CD4-positive, alpha-beta T cell treated with Interleukin-17A for 4 hours (primary cell): Measurements from ENCODE around the gene PTOV1.
"Not testable (repeated sequence)": the region's sequence is repeated elsewhere in the genome, so short reads cannot be mapped to it uniquely, and the experiment has no call there.

ENCODE experiments used
- DNase-seq: peaks from one replicate; pipeline ENCODE4 v3.0.0-alpha.2; 2020; ENCODE audit warnings: mixed read lengths

PTOV1 gene

DNA sequence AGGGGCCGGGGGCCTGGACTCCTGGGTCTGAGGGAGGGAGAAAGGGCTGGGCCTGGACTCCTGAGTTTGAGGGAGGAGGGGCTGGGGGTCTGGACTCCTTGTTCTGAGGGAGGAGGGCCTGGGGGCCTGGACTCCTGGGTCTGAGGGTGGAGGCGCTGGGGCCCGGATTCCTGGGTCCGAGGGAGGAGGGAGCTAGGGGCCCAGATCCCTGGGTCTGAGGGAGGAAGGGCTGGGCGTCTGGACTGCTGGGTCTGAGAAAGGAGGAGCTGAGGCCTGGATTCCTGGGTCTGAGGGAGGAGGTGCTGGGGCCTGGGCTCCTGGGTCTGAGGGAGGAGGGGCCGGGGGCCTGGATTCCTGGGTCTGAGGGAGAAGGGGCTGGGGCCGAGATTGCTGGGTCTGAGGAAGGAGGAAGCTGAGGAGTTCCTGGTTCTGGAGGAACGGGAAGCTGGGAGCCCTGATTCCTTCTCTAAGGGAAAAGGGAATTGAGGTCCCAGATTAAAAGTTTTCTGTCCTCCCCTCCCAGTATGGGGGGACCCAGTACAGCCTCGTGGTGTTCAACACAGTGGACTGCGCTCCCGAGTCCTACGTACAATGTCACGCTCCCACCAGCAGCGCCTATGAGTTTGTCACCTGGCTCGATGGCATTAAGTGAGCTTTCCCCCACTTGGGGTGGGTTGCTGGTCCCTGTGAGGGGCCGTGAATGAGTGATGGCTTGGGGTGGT is 32.1 kb upstream of the PTOV1 start:
- no peak for DNase-seq

DNA sequence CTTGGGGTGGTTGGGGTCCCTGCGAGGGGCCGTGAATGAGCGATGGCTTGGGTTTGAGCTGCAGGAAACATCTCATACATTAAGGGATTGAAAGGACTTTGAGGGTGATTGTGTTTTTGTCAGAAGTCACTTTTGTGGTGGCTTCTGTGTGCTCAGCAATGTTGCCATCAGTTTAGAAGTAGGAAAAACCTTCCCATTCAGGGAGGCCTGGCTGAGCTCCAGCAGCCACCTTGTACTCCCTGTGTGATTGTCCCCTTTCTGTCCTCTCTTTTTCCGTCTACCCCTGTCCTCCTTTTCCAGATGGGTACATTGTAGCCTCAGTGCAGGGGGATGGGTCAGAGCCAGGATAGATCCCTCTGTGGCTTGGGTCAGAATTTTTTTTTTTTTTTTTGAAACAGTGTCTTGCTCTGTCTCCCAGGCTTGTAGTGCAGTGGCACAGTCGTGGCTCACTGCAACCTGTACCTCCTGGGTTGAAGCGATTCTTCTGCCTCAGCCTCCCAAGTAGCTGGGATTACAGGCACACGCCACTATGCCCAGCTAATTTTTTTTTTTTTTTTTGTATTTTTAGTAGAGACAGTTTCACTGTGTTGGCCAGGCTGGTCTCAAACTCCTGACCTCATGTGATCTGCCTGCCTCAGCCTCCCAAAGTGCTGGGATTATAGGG is 31.4 kb upstream of the PTOV1 start:
- DNase-seq: not testable (repeated sequence)

DNA sequence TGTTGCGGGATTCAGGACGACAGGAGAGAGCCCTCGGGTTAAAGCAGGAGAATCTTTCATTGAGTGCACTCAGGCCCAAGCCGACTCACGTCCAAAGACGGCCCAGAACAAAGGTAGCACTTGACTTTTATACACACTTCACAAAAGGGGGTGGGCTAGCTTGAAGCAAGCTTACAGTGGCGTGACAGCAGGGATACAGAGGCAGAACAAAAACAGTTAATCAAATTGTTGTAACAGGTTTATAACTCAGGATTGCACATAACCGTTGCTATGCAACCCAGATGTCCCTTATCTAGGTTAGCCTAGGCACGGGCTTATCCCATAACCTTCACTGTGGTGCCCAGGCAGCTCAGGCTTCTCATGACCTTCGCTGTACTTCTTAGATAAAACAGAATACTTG is 30.8 kb upstream of the PTOV1 start:
- DNase-seq: no peak

DNA sequence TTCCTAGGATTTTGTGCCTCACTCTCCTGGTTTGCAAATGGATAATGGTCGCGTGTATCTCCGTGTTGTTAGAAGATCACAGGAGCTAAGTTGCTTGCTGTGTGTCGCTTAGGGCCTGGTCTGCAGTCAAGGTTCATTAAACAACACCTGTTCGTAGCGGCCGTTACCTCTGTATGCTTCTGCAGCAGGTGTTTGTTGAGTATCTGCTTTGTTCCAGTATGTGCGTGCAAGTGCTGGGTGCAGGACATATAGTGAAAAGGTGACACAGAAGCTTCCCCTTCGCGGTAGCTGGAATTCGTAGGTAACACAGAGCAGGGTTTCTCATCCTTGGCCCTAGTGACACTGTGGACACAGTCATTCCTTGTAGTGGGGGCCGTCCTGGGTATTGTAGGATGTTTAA is 27.5 kb upstream of the PTOV1 start:
- DNase-seq: no peak

DNA sequence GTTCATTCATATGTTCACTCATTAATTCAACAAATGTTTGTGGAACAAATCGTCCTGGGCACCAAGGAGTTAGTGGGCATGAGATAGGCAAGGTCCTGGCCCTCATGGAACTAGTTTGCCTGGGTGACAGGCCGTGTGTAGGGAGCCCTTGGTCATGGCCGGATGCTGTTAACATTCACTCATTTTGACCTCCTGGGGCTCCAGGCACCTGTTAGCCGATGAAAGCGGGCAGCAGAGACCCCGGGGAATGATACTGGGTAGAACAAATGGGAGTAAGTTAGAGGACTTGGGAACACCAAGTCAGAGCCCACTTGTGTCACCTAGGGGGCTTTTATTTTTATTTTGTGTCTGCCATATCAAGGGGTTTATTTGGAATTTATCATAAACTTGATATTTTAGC is 26.3 kb upstream of the PTOV1 start:
- no peak for DNase-seq

DNA sequence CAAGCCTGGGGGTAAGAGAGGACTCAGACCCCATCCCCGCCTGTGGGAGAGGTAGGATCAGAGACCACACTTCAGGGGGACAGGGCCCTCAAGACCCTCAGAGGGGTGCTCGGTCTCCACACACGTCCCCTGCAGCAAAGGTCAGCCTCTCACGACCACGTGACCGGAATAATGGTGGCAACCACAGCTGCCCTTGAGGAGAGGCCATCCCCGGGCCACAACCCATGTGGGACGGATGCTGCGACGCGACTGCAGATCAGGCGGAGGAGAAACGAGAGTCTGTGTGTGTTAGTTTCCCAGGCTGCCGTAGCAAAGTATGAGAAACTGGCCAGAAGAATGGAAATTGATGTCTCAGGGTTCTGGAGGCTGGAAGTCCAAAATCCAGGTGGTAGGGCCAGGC is 23.9 kb upstream of the PTOV1 start:
- DNase-seq: no peak

DNA sequence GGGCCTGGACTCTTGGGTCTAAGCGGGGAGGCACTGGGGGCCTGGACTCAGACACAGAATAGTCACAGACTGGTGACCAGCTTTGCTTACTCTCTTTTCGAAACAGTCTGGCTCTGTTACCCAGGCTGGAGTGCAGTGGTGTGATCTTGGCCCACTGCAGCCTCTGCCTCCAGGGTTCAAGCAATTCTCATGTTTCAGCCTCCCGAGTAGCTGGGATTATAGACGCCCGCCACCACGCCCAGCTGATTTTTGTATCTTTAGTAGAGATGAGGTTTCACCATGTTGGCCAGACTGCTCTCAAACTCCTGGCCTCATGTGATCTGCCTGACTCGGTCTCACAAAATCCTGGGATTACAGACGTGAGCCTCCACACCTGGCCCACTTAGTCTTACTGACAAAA is 21.8 kb upstream of the PTOV1 start:
- DNase-seq: no peak

DNA sequence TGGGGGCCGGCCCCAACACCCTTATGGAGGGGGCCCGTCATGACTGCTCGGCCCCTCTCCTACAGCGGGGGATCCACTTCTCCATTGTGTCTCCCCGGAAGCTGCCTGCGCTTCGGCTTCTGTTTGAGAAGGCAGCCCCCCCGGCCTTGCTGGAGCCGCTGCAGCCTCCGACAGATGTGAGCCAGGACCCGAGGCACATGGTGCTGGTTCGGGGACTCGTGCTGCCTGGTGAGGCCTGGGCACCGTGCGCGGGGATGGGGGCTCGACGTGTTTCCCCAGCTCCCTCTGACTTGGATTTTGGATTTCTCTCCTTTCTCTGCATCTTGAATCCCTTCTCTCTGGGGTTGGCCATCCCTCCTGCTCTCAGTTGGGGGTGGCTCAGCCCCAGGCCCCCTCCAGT is 21.2 kb upstream of the PTOV1 start:
- no peak for DNase-seq

DNA sequence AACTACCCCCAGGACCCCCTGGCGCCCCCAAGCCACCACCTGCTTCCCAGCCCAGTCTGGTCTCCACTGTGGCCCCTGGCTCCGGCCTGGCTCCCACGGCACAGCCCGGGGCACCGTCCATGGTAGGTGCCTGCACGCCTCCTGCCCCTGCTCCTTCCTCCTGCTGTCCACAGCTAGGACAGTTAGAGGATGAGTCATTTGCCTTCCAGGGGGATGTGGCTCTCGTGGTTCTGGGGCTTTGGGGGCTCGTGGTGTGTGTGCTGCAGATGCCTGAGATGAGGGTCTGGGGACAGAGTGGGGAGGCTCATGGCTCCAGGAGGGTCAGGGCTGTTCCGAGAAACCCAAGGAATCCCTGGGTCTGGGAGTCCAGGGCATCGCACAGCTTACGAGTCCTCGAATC is 20.2 kb upstream of the PTOV1 start:
- no peak for DNase-seq

DNA sequence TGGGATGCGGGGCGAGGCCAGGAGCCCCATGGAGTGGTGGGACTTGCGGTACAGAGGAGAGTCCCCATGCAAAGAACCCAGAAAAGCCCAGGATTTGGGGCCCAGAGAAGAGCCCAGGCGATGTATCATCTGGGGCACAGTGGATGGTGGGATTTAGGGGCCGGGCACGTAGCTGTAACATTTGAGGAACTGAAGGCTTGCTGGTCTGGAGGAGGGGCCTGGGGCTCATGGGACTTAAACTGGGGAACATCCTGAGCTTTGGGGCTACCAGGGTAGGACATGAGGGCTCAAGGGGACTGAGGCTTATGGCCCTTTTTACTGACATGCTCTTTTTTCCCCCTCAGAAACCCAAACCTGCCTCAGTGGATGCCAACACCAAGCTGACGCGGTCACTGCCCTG is 19.4 kb upstream of the PTOV1 start:
- DNase-seq: no peak

DNA sequence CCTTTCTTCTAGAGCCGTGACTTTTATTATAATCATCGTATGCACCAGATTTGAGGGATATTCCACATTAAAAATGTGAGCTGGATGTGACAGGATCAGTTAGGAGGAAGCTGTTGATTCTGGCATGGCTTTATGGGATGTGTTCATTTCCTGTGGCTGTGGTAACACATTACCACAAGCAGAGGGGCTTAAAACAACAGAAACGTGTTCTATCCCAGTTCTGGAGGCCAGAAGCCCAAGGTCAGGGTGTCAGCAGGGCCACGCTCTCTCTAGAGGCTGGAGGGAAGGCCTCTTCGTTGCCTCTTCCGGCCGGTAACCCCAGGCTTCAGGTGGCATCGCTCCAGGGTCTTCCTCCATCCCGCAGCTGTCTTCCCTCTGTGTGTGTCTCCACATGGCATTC is 18.4 kb upstream of the PTOV1 start:
- DNase-seq: no peak

DNA sequence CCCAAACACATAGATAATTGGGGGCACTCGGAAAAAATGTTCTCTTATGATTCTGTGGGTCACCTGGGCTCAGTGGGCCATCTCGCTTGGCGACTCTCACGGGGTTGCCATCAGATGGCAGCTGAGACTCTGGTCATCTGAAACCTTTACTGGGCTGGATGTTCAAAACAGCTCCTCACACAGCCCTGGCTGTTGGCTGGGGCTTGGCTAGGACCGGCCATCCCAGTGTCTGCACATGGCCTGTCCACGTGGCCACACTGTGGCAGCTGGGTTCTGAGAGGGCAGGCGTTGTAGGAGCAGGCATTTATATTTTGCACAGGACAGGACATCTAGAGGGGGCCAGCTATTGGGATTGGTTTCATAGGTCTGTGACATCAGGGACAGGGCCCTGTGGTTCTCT is 17.4 kb upstream of the PTOV1 start:
- no peak for DNase-seq

DNA sequence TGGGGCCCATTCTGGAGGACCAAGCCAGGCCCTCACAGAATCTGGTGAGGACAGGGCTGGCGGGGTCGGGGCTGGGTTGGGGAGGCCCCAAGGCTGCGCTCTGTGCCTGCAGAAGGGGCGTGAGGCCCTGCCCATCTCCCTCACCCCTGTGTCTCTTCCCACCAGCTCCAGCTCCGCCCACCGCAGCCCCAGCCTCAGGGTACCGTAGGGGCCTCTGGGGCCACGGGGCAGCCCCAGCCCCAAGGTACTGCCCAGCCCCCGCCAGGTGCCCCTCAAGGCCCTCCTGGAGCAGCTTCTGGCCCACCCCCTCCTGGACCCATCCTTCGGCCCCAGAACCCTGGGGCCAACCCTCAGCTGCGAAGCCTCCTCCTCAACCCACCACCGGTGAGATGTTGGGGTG is 15.4 kb upstream of the PTOV1 start:
- no peak for DNase-seq

DNA sequence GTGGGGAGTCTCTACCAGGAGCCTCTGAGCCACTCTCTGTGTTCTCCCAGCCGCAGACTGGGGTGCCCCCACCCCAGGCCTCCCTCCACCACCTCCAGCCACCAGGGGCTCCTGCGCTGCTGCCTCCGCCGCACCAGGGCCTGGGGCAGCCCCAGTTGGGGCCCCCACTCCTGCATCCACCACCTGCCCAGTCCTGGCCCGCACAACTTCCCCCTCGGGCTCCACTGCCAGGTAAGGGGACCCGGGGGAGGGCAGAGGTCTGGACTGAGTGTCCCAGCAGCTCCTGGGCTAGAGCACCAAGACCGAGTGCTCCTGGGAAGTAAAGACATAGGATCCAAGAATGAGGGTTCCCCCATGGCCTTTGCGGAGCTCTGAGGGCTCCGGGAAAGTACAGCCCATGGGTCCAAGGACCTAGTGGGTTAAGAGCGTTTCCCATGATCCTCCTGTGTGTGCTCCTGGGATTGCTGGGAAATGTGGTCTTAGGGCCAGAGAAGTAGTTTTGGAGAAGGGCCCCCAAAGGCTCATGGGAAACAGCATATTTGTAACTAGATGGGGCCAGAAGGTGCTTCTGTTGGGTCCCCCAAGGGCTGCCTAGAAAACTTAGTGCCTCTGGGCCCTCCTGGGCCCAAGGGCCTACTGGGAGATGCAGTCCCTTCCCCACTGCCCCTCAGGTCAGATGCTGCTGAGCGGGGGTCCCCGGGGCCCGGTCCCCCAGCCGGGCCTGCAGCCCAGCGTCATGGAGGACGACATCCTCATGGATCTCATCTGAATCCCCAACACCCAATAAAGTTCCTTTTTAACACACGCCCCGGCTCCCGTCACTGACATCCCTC is 14.6 kb upstream of the PTOV1 start:
- DNase-seq: no peak

DNA sequence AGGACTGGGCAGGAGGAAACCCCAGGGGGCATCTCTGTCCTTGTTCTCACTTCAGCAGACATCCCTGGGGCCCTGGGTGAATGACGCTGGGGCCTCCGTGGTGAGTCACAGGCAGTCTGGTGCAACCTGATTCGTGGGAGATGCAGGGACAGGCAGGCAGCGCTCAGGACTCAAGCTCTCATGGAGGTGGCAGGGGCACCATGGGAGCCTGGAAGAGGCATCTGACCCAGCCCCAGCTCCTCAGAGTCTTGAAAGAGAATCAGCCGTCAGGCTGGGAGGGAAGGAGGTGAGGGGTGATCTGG is 14.0 kb upstream of the PTOV1 start:
- no peak for DNase-seq

DNA sequence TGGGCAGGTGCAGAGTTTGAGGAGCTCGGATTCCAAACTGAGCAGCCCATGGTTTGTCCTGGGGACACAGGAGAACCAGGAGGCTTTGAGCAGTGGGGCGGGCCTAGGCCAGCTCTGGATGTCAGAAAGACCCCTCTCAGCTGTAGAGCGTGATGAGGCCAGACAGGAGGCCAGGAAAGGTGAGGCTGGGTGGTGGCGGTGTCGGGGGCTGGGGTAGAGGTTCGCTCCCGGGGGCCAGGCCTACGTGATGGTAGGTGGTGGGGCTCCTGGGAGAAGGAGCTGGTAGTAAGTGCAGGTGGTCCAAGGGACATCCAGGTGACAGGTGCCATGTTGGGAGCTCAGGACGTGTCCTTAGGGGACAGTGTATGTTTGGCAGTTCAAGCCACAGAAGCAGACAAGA is 13.5 kb upstream of the PTOV1 start:
- DNase-seq: no peak

DNA sequence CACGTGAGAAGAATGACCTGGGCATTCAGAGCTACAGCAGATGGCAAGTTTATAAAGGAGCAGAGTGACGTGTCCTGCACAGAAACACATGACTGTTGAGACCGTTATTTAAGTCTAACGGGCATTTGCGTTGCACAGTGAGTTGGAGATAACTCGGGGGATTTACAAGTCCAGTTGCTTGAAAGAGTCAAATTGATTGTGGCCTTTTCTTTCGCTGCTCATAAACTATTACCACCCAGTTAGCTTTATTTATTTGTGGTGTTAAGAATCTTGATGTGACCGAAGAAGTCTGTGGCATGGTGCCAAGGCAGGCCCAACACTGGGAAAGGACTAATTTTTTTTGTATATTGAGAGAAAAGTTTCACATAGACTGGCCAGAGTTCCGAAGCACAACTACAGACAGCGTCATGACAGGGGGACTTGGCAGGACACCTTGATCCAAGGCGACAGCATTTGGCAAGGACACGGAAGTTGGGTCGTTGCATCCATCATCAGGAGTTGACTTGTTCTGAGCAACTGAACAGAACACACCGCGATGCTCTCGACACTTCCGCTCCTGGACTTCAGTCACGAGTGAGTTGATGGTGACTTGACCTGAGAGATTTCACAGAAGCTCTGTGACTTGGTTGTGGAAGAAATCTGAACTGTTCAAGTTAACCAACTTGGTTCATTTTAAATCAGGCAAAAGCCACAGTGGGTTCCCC is 11.9 kb upstream of the PTOV1 start:
- no peak for DNase-seq

DNA sequence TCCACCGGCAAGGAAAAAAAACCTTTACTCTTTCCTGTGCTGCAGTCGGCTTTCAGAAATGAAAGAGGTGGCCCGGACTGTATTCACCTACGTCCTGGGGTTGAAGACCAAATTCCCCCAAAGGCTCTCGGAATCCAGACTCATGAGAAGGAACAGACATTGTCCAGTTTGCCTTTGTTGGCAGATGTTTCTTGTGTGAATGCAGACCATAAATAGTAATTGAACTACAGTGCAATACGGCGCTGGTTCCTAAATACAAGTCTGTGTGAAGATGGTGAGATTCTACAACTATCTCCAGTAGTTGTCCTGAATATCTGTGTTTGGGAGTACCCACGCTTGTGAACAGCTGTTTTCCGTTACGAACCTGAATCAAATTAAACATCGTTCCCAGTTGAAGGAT is 11.2 kb upstream of the PTOV1 start:
- DNase-seq: no peak

DNA sequence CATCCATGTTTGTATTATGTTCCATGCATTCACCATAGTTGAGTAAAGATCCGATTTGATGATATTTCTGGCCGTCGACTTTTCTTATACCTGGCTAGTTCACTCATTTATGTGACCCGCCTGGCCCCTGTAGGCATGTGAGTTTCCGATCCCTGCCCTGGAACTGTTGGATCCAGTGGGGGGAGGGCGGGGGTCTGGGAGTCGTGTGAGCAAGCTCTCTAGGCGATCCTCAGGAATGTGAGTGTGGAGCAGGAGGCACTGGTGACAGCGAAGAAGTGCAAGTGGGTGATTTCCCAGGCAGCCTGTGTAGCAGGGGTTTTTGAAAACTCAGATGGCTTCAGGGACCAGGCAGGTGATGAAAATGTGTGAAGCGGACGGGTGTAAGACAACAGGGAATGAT is 10.6 kb upstream of the PTOV1 start:
- no peak for DNase-seq

DNA sequence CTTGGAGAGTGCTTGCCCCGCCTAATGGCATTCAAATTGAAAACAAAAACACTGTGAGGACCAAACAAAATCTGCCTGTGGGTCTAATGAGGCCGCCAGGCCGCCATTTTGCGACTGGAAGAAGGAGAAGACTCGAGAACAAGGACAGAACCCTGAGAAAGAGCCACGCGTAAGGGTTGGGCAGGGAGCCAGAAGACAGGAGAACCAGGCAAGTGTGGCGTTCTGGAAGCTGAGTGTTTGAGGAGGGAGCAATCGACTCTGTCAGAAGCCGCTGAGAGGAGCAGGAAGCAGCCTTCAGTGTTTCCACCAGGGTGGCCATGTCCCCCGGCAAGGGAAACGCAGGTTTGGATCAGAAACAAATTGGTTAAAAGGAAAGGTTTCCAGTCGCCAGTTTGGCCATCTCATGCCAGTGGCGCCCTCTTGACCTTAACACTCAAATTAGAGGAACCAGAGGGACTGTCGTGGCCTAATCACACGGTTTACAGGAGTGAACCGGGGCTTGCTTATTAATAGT is 10.2 kb upstream of the PTOV1 start:
- DNase-seq: no peak

DNA sequence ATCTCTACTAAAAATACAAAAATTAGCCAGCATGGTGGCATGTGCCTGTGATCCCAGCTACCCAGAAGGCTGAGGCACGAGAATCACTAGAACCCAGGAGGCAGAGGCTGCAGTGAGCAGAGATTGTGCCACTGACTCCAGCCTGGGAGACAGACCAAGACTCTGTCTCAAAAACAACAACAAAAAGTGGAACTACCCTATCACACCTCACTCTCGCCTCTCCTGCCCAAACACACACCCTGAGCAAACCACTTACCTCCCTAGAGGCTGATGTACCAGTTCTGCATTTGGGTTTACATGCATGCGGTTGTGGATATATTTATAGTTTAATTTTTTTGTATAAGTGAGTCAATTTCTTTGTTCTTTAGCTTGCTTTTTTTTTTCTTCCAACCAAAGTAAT is 7.7 kb upstream of the PTOV1 start:
- DNase-seq: no peak

DNA sequence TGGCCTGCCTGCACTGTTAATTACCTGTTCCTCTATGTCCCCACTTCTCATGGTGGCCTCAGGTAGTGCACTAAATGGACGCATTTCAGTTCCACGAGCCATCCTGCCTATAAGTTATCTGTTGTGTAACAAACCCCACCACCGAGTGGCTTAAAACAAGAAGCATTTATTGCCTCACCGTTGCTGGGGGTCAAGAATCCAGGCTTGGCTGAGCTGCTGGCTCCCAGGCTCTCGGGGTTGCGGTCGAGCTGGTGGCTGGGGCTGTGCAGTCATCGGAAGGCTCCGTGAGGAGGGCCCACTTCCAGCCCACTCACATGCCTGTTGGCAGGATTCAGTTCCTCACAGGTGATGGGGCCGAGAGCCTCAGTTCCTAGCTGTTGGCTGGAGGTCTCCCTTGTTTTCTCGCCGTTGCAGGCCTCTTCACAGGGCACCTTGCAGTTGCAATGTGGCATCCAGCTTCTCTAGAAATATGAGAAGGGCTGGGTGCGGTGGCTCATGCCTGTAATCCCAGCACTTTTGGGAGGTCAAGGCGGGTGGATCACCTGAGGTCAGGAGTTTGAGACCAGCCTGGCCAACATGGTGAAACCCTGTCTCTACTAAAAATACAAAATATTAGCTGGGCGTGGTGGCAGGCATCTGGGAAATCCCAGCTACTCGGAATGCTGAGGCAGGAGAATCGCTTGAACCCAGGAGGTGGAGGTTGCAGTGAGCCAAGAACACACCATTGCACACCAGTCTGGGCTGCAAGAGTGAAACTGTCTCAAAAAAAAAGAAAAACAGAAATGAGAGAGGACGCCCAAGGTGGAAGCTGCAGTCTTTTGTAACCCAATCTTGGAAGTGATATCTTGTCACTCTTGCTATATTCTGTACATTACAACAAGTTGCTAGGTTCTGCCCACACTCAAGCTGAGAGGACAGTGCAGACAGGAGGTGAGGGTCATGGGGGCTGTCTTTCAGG is 6.5 kb upstream of the PTOV1 start:
- DNase-seq: no peak
